Small intestine (tissue), 7 donors: ENCODE results near the gene CERS1. TPM values are rescaled to one million over a fixed set of nuclear protein-coding genes. Genes with fewer than 3 reads are reported as not detected.

ENCODE experiments used
- DNase-seq, 2 donors: peaks; one replicate each; pipeline versions ENCODE4 v3.0.0 to v3.0.0-alpha.2; 2013
- FAIRE-seq: peaks from 2 replicates; lab custom pipeline; 2012; peaks lifted over from hg19 to GRCh38; lab: Jason Lieb, UNC
- H3K27ac ChIP-seq, 3 donors: one replicate each; pipeline ENCODE4 v1.5.1; 2013; ENCODE audit warnings: low read length in 2 of 3, mild to moderate bottlenecking in 2 of 3, control low read depth in 1 of 3, inconsistent platforms in 1 of 3, low read depth in 1 of 3, moderate library complexity in 1 of 3
- H3K27me3 ChIP-seq, 3 donors: one replicate each; pipeline ENCODE4 v1.6.1; 2013; ENCODE audit warnings: low read length in 3 of 3, inconsistent platforms in 1 of 3; ENCODE audit not compliant: control insufficient read depth in 3 of 3, insufficient read depth in 3 of 3
- H3K36me3 ChIP-seq, 3 donors: one replicate each; pipeline ENCODE4 v1.6.1; 2013; ENCODE audit warnings: low read length in 3 of 3, inconsistent platforms in 1 of 3, low read depth in 1 of 3, mild to moderate bottlenecking in 1 of 3, moderate library complexity in 1 of 3; ENCODE audit not compliant: control insufficient read depth in 3 of 3, insufficient read depth in 2 of 3
- H3K4me1 ChIP-seq, 3 donors: one replicate each; pipeline ENCODE4 v1.6.1; 2013; ENCODE audit warnings: low read length in 2 of 3, inconsistent platforms in 1 of 3, low read depth in 1 of 3, mild to moderate bottlenecking in 1 of 3, moderate library complexity in 1 of 3; ENCODE audit not compliant: control insufficient read depth in 3 of 3, insufficient read depth in 2 of 3
- H3K4me3 ChIP-seq, 3 donors: one replicate each; pipeline ENCODE4 v1.5.1; 2013; ENCODE audit warnings: low read length in 3 of 3, control low read depth in 1 of 3, inconsistent platforms in 1 of 3, low read depth in 1 of 3, mild to moderate bottlenecking in 1 of 3, moderate library complexity in 1 of 3
- H3K9me3 ChIP-seq, 2 donors: one replicate each; pipeline ENCODE4 v1.6.1; 2013; ENCODE audit warnings: low read depth in 1 of 2, low read length in 1 of 2; ENCODE audit not compliant: control insufficient read depth in 2 of 2, insufficient read depth in 1 of 2
- WGBS, 3 donors: extraction: QIAGEN DNeasy Blood & Tissue Kit; methylation state at CpG; one replicate each; pipeline ENCODE4 v1.1.7; 2013; 5-methylcytosine and 5-hydroxymethylcytosine counted together
- polyA plus RNA-seq, 4 donors: library from polyadenylated mRNA; stranded (reverse) in 3 of 4; unstranded in 1 of 4; fragments of 200-250 nt in 3 of 4; fragments of 120-200 nt in 1 of 4; gene quantifications; one replicate each; pipeline versions ENCODE4 v1.2.1 to v1.2.3, GENCODE V29; 2013
- donor health status: healthy with polysubstance abuse.
- donor health status: control.
- donor health status: control.
- donor health status: Bipolar disorder and iron deficiency.
- donor health status: healthy.

The CERS1 gene
- polyA plus RNA-seq, 4 donors, result 1.2 to 1.5 TPM; not detected in 2

DNA sequence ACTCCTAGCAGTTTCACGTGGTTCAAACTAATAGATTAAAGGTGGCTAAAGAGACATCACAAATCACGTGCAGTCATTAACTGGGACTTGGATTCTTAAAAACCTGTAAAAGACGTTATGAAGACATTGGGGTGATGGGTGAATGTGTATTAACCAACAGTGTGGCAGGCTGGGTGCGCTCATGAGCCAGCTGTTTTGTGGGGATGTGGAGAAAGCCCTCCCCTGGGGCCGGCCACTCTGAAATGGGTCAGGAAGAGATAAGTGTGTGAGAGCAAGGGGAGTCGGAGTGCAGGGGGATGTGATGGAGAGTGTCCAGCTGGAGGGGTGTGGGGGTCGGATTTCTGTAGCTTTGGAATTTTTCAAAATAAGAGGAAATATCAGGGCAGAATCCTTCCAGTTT, 53.8 kb downstream of the CERS1 start:
- H3K27ac ChIP-seq, result no peak overlapping the region
- H3K4me3 ChIP-seq, result no peak overlapping the region
- WGBS, 3 donors, result 54 to 68% (median 65%) methylated on average over 7 of the region's 7 CpGs
- H3K9me3 ChIP-seq, result no peaks in the 10 kb centered on the region
- H3K36me3 ChIP-seq, result peaks cover 0 to 67% (median 0%) of the 10 kb centered on the region in 3 donors
- no peaks in the 10 kb centered on the region for H3K27me3 ChIP-seq
- no peak for DNase-seq
- no peak for FAIRE-seq
- peaks cover 10 to 36% (median 13%) of the 10 kb centered on the region in 3 donors for H3K4me1 ChIP-seq

DNA sequence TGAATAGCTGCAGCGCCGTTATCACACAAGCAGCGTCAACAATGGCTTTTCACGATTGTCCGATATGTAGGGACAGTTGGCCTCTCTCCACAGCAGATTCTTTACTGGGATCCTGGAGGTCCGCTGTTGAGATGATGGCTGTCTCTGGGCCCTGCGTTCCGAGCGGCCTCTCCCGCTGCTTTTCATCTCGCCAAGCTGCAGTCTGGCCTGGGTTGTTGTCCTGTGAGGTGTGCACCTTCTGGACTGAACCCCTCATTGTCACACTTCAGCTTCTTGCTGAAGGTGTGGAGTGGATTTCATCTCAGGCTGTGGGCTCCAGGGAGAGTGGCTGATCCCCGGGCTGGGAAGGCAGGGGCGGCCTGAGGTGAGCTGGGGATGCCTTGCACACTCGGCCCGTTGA, 54.6 kb downstream of the CERS1 start:
- no peak for DNase-seq
- Histone ChIP-seq H3K9me3 (no peaks in the 10 kb centered on the region), H3K27ac (no peak overlapping the region), H3K27me3 (no peaks in the 10 kb centered on the region), H3K4me3 (no peak overlapping the region), H3K36me3 (peaks cover 0 to 67% (median 0%) of the 10 kb centered on the region in 3 donors), H3K4me1 (peaks cover 10 to 38% (median 13%) of the 10 kb centered on the region in 3 donors)
- 73 to 77% (median 75%) methylated on average over 15 of the region's 15 CpGs for WGBS, 3 donors
- no peak for FAIRE-seq

DNA sequence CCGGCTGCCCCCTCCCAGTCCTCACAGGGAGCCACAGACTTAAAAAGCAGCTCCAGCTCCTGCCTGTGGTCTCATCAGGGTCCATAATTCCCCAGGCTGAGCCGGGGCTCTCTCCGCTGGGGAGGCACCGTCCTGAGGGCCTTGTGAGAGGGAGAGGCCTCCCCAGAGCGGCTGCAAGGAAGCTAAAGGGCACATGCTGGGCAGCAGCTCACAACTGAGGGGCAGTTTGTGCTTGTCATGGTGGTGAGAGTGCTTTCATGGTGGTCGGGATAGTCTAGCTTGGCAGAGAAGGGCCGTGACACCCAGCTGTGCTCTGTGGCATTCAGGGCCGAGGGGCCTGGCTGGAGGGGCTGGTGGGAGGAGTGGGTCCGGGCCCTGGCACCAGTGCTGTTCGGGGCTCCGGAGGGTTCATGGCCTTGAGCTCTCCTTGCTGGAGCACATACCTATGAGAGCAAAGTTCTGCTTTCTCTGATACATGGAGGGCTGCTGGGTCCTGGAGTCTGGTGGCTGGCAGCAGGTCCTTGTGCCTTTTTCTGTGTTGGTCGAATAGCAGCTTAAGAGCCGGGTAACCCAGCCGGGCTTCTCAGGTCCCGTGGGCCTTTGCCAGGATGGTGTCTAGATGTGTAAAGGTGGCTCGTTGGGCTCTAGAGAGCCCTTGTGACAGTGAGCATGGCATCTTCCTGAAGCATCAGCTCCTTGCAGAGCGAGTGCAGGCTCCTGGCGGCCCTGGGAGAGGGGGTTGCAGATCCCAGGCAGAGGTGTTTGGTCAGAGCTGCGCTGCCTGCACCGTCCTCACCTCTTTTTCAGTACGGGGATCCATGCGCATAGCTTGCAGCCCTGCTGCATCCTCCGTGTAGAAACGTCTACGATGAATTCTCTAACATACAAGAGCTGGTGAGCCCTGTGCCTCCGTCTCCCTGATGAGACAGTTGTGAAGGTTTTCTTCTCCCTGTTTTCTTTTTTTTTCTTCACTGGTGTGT, 55.4 kb downstream of the CERS1 start:
- no peaks in the 10 kb centered on the region for H3K9me3 ChIP-seq
- no peak overlapping the region for H3K4me3 ChIP-seq
- H3K27me3 ChIP-seq, result no peaks in the 10 kb centered on the region
- DNase-seq, result peak in 1 of 2 donors; percentile 5
- H3K27ac ChIP-seq, result peak overlapping the region in 2 of 3 donors; percentile 27 to 35
- peaks cover 0 to 66% (median 0%) of the 10 kb centered on the region in 3 donors for H3K36me3 ChIP-seq
- no peak for FAIRE-seq
- WGBS, 3 donors, result 47 to 72% (median 56%) methylated on average over 24 to 26 of the region's 26 CpGs
- H3K4me1 ChIP-seq, result peaks cover 13 to 46% (median 13%) of the 10 kb centered on the region in 3 donors

GRCh38 chr19:18839465-18840287, 56.3 kb downstream of the CERS1 start:
- 43 to 69% (median 60%) methylated on average over 15 of the region's 15 CpGs for WGBS, 3 donors
- H3K9me3 ChIP-seq, result no peaks in the 10 kb centered on the region
- peaks cover 0 to 65% (median 0%) of the 10 kb centered on the region in 3 donors for H3K36me3 ChIP-seq
- H3K4me3 ChIP-seq, result no peak overlapping the region
- peak; percentile 55 to 58 for DNase-seq
- no peak for FAIRE-seq
- H3K4me1 ChIP-seq, result peaks cover 13 to 52% (median 13%) of the 10 kb centered on the region in 3 donors
- peak overlapping the region in 1 of 3 donors; percentile 35 for H3K27ac ChIP-seq
- H3K27me3 ChIP-seq, result no peaks in the 10 kb centered on the region

DNA sequence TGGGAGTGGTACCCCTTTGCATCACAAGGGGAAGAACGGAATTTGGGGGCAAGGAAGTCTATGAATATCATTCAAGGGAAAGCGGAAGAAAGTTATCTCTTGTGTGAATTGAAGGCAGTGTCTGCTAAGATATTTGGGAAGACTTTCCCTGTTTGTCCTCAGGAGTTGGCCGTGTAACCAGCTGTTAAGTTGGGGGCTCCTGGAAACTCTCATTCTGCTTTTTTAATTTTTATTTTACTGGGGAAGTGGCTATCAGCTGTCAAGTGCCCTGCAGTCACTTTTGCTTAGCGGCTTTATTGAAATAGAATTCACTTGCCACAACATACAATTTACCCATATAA, 61.3 kb downstream of the CERS1 start:
- Histone ChIP-seq H3K4me1 (peaks cover 4 to 33% (median 10%) of the 10 kb centered on the region in 3 donors), H3K27ac (peak overlapping the region in 2 of 3 donors; percentile 25 to 78), H3K4me3 (peak overlapping the region in 2 of 3 donors; percentile 94 to 97), H3K9me3 (no peaks in the 10 kb centered on the region), H3K27me3 (no peaks in the 10 kb centered on the region), H3K36me3 (peaks cover 0 to 38% (median 0%) of the 10 kb centered on the region in 3 donors)
- 18 to 55% (median 43%) methylated on average over 4 of the region's 4 CpGs for WGBS, 3 donors
- no peak for DNase-seq
- FAIRE-seq, result no peak

DNA sequence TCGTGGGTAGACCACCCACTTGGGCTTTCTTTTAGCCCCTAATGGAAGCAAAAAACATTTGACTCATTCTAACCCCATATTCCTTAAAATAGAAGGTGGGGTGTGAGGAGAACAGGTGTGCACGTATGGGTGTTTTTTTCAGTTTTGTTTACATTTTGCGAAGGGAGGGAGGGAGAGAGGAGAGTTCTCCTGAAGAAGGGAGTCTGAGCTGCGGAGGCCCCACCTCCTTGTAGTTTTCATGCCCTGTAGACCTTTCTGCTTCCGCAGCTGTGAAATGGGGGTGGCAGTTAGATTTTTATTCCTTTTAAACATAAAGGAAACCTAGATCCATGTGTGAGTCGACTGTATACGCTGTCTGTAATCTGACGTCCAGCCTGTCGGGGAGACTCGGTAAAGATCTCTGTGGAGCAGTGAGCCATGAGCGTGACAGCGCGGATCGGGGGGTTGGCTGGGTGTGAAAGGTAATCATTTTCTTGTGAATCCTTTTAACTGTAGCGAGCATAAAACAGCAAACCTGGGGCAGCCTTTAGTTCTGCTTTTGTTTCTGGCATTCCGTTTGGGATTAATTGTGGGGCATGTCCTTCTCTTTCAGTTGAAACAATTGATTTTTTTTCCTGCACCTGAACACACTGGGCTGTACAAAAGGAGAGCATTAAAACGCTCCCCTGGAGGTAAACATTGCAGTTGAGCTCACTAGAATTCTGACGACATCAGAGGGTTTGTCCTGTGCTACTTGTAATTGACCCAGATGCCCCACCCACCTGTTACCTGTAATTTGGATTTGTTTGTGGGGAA, 61.9 kb downstream of the CERS1 start:
- no peaks in the 10 kb centered on the region for H3K9me3 ChIP-seq
- H3K36me3 ChIP-seq, result peaks cover 0 to 33% (median 0%) of the 10 kb centered on the region in 3 donors
- no peak for FAIRE-seq
- peak overlapping the region; percentile 90 to 97 (median 94) for H3K4me3 ChIP-seq
- peaks cover 2 to 28% (median 7%) of the 10 kb centered on the region in 3 donors for H3K4me1 ChIP-seq
- peak overlapping the region; percentile 24 to 78 (median 25) for H3K27ac ChIP-seq
- peak; percentile 61 to 71 for DNase-seq
- no peaks in the 10 kb centered on the region for H3K27me3 ChIP-seq
- 5 to 21% (median 7%) methylated on average over 18 of the region's 18 CpGs for WGBS, 3 donors

DNA sequence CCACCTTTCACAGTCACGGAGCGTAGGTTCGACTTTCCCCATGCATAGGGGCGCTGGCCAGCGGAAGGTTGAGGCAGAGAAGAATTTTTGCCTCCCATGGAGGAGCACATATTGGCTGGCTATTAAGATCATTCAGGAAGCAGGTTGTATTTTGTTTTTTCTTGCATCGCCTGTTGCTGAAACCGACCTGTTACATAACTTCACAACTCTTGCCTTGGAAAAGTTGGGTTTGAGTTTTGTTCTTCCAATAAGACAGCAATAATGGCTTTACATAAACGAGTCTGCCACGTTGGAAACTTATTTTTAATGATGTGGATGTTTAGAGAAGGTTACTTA, 62.8 kb downstream of the CERS1 start:
- FAIRE-seq (no peak), DNase-seq (peak in 1 of 2 donors; percentile 19)
- 0 to 3% (median 1%) methylated on average over 9 of the region's 9 CpGs for WGBS, 3 donors

More for the DNA sequence above, 62.8 kb downstream of the CERS1 start:
- Histone ChIP-seq H3K4me3 (peak overlapping the region; percentile 90 to 97 (median 94)), H3K27ac (peak overlapping the region; percentile 57 to 87 (median 81)), H3K9me3 (no peaks in the 10 kb centered on the region), H3K36me3 (peaks cover 0 to 32% (median 0%) of the 10 kb centered on the region in 3 donors), H3K4me1 (peaks cover 2 to 25% (median 5%) of the 10 kb centered on the region in 3 donors), H3K27me3 (no peaks in the 10 kb centered on the region)
